ENCODE measurements around the gene BABAM1. TPM values are rescaled to one million over a fixed set of nuclear protein-coding genes. Genes with fewer than 3 reads are reported as not detected.
A peak's percentile ranks its signal among the peaks of the same experiment; 100 is the strongest.

BABAM1 gene
- total and polyA plus RNA-seq, 9 of the 15 experiments (the other 6 are each of a cell fraction or from before 2014, with no cell fraction given) = 14.7 to 160 (median 113) TPM

DNA sequence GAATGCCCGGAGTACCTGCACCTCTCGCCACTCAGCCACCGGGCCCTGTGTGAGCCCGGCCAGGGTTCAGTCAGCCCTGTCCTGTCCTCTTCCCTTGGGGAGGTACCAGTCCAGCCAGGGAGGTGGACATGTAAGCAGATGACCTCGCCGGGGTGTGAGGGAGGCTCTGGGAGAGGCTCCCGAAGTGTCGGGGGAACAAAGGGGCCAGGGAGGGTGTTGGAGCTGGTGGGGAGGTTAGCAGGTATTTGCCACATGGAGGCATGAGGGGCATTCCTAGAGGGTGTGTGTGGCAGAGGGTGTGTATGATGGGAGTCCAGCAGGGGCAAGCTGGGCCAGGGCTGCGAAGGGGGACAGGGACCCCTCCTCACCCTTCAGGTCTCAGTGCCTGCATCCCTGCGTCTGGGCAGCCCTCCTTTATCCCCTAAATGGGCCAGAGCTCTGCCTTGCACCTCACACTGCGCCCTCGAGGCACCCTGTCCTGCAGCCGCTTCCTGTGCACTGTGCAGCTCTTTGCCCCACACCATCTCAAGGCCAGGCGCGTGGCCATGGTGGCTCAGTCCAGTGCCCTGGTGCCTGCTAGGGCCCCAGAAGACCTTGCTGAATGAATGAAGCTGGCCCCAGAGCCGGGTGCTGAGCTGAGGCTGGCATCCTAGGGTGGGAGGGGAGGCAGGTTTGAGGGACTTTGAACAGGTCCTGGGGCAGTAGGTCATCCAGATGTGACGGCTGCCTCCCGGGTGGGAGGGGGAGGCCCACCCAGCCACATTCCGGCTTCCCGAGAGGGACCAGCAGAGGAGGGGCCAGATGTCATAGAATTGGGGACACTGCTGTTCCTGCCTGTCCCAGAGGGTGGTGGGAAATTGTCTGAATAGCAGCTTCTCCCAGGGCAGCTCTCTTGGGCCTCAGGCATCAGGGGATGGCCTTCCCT lies 45.2 kb downstream of the BABAM1 start:
- Histone ChIP-seq H4K20me1 (replicated peaks; ENCODE audit: control insufficient read depth, insufficient read depth, low read length) (0 out of 2 replicates have a peak, but pooled peaks cover 5% of the 10 kb centered on the region), H3K4me2 (ENCODE audit: insufficient read depth, low read length) (no peak overlapping the region), H3K79me2 (ENCODE audit: control insufficient read depth, insufficient read depth, low read length) (peaks cover 46% of the 10 kb centered on the region), H3K4me1 (replicated peaks in 1 of 2; ENCODE audit: control insufficient read depth in 2 of 2, insufficient read depth in 2 of 2, low read length in 2 of 2) (peaks cover 16 to 48% of the 10 kb centered on the region in 2 experiments; a peak in 4 of 5 replicates), H3K36me3 (ENCODE audit: control insufficient read depth, insufficient read depth, low read length) (peaks cover 49% of the 10 kb centered on the region; the same call in 2 of the 3 replicates), H3K27me3 (ENCODE audit: control insufficient read depth in 2 of 2, insufficient read depth in 2 of 2, low read length in 2 of 2) (no peaks in the 10 kb centered on the region), H3K9me3 (replicated peaks; ENCODE audit: control insufficient read depth, insufficient read depth, low read depth, low read length) (no peaks in the 10 kb centered on the region), H3K27ac (ENCODE audit: extremely low read depth, low read depth, low read length) (no peak overlapping the region), H3K4me3 (no peak overlapping the region), H3K9ac (ENCODE audit: insufficient read depth in 1 of 2, low read depth in 2 of 2, low read length in 2 of 2) (peak overlapping the region in 1 of 2 experiments; percentile 73; a peak in 2 of 4 replicates), H3K9me1 (ENCODE audit: control insufficient read depth, insufficient read depth, low read length) (no peaks in the 10 kb centered on the region), H2AFZ (ENCODE audit: low read depth, low read length) (no peak overlapping the region)
- no peak for FAIRE-seq
- ATAC-seq = no peak
- in situ Hi-C loops (cut with MboI) (no loop called here), intact Hi-C loops (cut with micrococcal nuclease) (no loop called here)
- CTCF ChIA-PET (ENCODE audit: low intra/inter-chr PET ratio) = no interaction called here
- no TSS peak for BruUV-seq (replicated peaks)
- DNase-seq (ENCODE audit: extremely low read depth in 1 of 4, low spot score in 3 of 4) = no peak
- WGBS (ENCODE audit: insufficient coverage, low coverage, missing lambda C conversion rate) = 91% methylated on average over 16 of the region's 20 CpGs
- POLR2A ChIA-PET = interaction anchor here (0.5 to 7.7 kb wide), 5 partner anchors 9 to 94 kb away, joined by 3 to 78 read pairs (median 3); partner anchors contain the start of genes ABHD8 and ANO8
- TF ChIP-seq IRF2 (CRISPR knock-in tag; IDR thresholded peaks at IDR 0.05) (no peak), POLR2G (IDR thresholded peaks at IDR 0.05; ENCODE audit: low read depth, low read length) (0 out of 2 replicates have a peak, but pooled peaks have one; percentile 6), CBX5 (IDR thresholded peaks at IDR 0.05; ENCODE audit: borderline replicate concordance, low read depth) (no peak), ELF4 (CRISPR knock-in tag; IDR thresholded peaks at IDR 0.05) (no peak), HDAC6 (IDR thresholded peaks at IDR 0.05; ENCODE audit: low read depth, low read length) (no peak), CHD1 (IDR thresholded peaks at IDR 0.05; ENCODE audit: low read length) (no peak), RBFOX2 (IDR thresholded peaks at IDR 0.05; ENCODE audit: low read depth, low read length) (peak; percentile 41; the same call in 1 of the 2 replicates), HSF4 (CRISPR knock-in tag; IDR thresholded peaks at IDR 0.05; ENCODE audit: borderline replicate concordance) (no peak), CBFA2T3 (IDR thresholded peaks at IDR 0.05) (no peak), ZKSCAN1 (IDR thresholded peaks at IDR 0.05; ENCODE audit: low read depth, low read length) (no peak)
- TF ChIP-seq, protein P1, sequence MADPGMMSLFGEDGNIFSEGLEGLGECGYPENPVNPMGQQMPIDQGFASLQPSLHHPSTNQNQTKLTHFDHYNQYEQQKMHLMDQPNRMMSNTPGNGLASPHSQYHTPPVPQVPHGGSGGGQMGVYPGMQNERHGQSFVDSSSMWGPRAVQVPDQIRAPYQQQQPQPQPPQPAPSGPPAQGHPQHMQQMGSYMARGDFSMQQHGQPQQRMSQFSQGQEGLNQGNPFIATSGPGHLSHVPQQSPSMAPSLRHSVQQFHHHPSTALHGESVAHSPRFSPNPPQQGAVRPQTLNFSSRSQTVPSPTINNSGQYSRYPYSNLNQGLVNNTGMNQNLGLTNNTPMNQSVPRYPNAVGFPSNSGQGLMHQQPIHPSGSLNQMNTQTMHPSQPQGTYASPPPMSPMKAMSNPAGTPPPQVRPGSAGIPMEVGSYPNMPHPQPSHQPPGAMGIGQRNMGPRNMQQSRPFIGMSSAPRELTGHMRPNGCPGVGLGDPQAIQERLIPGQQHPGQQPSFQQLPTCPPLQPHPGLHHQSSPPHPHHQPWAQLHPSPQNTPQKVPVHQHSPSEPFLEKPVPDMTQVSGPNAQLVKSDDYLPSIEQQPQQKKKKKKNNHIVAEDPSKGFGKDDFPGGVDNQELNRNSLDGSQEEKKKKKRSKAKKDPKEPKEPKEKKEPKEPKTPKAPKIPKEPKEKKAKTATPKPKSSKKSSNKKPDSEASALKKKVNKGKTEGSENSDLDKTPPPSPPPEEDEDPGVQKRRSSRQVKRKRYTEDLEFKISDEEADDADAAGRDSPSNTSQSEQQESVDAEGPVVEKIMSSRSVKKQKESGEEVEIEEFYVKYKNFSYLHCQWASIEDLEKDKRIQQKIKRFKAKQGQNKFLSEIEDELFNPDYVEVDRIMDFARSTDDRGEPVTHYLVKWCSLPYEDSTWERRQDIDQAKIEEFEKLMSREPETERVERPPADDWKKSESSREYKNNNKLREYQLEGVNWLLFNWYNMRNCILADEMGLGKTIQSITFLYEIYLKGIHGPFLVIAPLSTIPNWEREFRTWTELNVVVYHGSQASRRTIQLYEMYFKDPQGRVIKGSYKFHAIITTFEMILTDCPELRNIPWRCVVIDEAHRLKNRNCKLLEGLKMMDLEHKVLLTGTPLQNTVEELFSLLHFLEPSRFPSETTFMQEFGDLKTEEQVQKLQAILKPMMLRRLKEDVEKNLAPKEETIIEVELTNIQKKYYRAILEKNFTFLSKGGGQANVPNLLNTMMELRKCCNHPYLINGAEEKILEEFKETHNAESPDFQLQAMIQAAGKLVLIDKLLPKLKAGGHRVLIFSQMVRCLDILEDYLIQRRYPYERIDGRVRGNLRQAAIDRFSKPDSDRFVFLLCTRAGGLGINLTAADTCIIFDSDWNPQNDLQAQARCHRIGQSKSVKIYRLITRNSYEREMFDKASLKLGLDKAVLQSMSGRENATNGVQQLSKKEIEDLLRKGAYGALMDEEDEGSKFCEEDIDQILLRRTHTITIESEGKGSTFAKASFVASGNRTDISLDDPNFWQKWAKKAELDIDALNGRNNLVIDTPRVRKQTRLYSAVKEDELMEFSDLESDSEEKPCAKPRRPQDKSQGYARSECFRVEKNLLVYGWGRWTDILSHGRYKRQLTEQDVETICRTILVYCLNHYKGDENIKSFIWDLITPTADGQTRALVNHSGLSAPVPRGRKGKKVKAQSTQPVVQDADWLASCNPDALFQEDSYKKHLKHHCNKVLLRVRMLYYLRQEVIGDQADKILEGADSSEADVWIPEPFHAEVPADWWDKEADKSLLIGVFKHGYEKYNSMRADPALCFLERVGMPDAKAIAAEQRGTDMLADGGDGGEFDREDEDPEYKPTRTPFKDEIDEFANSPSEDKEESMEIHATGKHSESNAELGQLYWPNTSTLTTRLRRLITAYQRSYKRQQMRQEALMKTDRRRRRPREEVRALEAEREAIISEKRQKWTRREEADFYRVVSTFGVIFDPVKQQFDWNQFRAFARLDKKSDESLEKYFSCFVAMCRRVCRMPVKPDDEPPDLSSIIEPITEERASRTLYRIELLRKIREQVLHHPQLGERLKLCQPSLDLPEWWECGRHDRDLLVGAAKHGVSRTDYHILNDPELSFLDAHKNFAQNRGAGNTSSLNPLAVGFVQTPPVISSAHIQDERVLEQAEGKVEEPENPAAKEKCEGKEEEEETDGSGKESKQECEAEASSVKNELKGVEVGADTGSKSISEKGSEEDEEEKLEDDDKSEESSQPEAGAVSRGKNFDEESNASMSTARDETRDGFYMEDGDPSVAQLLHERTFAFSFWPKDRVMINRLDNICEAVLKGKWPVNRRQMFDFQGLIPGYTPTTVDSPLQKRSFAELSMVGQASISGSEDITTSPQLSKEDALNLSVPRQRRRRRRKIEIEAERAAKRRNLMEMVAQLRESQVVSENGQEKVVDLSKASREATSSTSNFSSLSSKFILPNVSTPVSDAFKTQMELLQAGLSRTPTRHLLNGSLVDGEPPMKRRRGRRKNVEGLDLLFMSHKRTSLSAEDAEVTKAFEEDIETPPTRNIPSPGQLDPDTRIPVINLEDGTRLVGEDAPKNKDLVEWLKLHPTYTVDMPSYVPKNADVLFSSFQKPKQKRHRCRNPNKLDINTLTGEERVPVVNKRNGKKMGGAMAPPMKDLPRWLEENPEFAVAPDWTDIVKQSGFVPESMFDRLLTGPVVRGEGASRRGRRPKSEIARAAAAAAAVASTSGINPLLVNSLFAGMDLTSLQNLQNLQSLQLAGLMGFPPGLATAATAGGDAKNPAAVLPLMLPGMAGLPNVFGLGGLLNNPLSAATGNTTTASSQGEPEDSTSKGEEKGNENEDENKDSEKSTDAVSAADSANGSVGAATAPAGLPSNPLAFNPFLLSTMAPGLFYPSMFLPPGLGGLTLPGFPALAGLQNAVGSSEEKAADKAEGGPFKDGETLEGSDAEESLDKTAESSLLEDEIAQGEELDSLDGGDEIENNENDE (IDR thresholded peaks at IDR 0.05; ENCODE audit: low read depth, low read length) = no peak

All from K562 (cell line).